NCI-H345 (cell line): ENCODE measurements around the gene SEPTIN12.
A peak's percentile ranks its signal among the peaks of the same experiment; 100 is the strongest.

Experiments
- DNase-seq: peaks from one replicate; lab custom pipeline; 2025; lab: John Stamatoyannopoulos, UW

Gene SEPTIN12

DNA sequence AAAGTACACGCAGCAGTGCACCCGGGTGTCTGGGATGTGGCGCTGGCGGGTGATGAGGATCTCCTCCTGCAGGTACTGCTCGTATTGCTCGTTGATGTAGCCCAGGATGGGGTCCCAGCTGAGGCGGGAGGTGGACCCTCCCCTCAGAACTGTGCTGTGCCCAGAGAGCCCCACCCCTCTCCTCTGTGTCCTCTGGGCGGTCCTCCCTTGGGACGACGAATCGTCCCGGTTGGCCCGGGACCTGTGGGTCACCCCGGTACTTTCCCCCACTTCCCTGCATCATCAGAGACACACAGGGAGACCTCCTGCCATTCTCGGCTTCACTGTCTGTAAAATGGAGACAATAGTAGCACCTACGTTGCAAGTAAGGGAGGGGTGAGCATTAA lies 4.2 kb downstream of the SEPTIN12 start:
- DNase-seq, result no peak

DNA sequence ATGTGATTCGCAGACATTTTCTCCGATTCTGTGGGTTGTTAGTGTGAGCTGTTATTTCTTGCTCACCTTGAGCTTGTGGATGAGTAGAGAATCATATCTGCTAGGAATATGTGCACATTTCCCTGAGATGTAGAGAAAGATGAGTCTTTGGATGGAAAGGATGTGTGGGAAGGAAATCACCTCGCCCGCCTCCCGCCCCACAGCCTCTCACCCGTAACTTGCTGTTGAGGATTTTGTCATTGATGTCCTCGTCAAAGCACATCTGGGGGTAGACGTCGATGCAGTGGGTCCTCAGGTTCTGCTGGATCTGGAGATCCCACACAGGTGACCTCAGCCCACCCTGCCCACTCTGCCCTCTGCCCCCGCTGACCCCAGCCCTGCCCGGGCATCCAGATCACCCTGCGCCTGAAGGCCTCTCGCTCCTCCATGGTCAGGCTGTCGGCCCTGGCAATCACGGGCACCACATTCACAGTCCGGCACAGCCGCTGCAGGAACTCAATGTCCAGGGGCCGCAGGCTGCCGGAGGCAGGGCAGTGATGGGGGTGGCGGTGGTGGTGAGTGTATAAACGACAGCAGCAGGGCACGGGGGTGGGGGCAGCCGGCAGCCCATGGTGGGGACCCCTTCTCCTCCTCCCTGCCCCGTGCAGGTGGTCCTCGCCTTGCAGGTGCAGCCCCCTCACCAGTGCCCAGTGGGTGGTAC lies 4.7 kb downstream of the SEPTIN12 start:
- no peak for DNase-seq

DNA sequence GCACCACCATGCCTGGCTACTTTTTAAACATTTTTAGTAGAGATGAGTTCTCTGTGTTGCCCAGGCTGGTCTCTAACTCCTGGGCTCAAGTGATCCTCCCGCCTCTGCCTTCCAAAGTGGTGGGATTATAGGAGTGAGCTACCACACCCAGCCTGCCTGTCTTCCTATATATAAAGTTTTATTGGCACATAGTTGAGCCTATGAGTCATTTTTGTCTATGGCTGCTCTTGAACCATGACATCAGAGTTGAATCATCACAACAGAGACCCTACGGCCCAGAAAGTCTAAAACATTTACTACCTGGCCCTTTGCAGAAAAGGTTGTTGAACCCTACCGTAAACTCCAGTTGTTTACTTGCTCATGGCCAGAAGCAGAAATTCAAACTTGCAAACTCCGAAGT lies 7.9 kb downstream of the SEPTIN12 start:
- DNase-seq, result no peak

DNA sequence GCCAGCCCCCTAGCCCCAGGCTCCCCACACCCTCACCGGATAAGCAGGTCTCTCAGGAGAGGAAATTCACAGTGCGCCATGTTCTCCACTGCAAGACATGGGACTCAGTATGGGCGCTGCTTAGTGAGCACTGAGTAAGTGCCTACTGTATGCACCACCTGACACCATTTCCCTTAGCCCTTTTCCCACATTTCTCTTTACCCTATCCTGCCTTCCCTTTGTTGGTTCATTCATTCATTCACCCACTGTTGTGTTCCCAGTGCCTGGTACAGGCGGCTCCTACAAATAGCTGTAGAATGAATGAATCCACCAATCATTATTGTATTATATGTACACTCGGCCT lies 10.1 kb downstream of the SEPTIN12 start:
- no peak for DNase-seq

DNA sequence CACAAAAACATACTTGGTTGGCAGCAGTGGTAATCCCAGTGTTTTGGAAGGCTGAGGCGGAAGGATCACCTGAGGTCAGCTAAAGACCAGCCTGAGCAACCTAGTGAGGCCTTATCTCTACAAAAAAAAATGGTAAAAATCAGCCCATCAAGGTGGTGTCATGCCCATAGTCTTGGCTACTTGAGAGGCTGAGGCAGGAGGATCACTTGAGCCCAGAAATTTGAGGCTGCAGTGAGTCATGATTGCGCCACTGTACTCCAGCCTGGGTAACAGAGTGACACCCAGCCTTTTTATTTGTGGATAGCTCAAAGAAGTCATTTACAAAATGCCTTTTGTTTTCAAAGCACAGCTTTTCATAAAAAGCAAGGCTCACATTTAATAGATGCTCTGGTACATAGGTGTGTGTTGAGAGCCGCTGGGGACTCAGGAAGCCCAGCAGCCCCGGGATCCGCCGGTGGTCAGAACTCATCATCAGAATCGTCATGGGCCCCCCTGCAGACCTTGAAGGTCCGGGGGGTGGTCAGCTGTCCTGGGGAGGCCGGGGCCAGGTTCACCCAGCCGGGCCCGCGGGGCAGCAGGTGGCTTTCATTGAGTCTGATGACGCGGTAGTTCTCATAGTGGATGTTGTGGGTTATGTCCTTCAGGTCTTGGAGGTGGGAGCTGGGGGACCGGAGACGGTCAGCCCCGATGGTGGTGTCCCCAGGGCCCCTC lies 10.7 kb downstream of the SEPTIN12 start:
- DNase-seq, result no peak

DNA sequence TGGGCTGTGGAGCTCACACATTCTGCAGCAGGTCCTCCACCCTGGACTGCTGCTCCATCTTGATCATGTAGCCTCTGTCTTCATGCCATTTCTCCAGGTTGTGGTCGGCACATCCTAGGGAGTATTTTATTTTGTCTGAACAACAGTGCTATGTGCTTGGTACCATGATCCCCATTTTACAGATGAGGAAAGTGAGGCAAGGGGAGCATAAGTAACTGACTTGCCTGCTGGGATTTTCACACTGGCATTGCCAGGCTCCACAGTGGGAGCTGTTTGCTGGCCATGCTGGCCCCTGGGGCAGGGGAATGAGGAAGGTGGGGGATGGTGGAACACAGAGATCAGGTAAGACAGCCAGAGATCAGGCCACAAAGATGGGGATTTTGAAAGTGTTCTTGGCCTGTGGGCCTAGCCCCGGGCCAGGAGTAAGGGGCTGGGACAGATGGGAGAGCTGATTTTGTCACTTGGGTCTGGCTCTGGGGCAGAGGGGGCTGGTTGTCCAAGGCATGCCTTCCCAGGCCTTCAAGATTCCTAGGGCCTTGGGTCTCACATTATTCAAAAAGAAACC lies 11.9 kb downstream of the SEPTIN12 start:
- DNase-seq, result no peak

DNA sequence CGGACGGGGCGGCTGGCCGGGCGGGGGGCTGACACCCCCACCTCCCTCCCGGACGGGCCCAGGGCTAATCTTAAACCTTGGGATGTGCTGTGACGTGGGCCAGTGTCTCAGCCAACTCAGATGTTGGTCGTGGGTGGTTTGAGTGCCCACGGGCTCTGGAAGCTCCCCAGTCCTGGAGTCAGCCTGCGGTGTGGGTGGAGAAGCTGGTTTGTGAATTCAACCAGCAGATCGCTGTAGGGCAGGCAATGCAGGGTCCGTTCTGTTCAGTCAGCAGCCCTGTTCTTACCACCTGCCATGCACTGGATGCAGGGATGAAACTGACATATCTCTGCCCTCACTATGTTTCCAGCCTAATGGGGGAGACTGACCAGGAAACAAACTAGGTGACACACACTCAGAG lies 13.1 kb downstream of the SEPTIN12 start:
- DNase-seq, result no peak

DNA sequence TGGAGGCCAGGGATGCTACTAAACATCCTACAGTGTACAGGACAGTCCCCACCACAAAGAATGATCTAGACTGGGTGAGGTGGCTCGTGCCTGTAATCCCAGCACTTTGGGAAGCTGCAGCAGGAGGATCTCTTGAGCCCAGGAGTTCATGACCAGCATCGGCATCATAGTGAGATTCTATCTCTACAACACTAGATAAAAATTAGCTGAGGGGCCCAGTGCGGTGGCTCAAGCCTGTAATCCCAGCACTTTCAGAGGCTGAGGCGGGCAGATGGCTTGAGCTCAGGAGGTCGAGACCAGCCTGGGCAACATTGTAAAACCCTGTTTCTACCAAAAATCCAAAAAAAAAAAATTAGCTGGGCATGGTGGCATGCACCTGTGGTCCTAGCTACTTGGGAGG lies 15.8 kb downstream of the SEPTIN12 start:
- DNase-seq, result no peak

DNA sequence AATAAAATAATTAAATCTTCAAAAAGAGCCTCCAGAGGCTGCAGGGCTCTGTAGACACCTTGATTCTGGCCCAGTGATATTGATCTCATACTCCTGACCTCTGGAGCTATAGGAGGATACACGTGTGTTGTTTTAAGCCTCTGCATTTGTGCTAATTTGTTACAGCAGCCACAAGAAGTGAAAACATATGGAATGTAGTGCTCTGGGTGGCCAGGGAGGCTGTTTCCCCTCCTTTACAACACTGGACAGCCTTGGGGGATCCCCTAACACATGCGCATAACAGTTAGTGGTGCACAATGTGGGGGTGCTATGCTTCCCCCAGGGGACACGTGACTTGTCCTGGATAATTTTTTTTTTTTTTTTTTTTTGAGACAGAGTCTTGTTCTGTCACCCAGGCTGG lies 16.5 kb downstream of the SEPTIN12 start:
- DNase-seq, result no peak

DNA sequence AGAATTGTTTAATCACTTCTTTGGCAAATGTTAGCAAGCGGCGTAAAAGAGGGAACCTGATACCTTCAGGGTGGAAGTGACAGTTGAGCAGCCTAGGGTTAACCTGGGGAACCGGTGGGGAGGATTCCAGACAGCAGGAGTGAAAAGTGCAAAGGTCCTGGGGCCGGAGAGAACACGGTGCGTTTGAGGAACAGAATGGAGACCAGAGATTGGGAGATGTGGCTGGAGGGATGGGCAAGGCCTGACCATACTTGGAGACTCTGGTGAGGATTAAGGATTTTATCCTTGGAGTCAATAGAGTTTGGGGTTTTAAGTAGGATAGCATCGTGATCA lies 18.9 kb downstream of the SEPTIN12 start:
- no peak for DNase-seq

DNA sequence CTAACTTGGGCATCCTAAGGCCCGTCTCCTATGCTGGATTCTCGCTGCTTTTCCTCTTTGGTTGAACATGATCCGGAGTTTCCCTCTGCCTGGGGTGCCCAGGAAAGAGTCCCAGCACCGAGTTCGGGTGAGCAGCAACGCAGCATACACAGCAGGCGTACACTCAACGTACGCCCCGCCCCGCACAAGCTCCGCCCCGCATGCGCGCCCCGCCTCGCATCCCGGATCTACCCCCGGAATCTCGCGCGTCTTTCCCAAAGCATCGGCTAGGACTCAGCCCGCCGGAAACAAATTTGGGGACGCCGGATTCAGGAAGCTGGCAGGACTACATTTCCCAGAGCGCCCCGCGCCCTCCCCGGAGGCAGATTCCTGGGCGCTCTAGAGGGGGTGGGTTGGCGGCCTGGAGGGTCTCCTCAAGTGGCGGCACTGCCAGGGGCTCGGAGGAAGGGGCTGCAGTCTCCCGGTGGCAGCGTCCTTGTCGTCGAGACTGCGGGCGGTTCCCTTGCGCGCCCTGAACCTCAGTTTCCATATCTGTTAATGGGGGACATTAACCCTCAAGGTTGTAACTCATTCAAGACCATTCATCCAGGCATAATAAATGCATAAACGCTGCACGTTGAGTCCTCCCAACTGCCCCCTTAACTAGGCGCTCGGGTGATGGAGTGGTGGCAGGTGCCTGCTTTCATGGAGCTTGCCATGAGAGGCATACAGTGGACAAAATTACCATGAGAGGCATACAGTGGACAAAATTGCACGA lies 19.4 kb downstream of the SEPTIN12 start:
- DNase-seq, result peak; percentile 98

DNA sequence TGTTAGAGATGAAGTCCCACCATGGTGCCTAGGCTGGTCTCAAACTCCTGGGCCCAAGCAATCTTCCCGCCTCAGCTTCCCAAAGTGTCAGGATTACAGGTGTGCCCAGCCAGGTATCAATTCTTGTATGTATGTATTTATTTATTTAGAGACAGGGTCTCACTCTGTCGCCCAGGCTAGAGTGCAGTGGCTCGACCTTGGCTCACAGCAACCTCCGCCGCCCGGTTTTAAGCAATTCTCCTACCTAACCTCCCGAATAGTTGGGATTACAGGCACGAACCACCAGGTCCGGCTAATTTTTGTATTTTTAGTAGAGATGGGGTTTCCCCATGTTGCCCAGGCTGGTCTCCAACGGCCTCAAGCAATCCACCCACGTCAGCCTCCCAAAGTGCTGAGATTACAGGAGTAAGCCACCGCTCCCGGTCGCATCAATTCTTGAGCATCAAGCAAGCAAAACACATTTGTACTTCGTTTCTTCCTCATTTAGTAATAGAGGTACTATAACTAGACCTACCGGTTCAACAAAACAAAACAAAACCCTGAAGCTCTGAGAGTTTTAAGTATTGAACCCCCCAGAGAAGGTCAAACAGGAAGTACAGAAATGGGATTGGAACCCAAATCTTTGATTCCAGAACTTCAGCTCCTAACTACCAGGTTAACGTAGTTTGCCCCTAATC lies 20.1 kb downstream of the SEPTIN12 start:
- DNase-seq, result peak; percentile 36

DNA sequence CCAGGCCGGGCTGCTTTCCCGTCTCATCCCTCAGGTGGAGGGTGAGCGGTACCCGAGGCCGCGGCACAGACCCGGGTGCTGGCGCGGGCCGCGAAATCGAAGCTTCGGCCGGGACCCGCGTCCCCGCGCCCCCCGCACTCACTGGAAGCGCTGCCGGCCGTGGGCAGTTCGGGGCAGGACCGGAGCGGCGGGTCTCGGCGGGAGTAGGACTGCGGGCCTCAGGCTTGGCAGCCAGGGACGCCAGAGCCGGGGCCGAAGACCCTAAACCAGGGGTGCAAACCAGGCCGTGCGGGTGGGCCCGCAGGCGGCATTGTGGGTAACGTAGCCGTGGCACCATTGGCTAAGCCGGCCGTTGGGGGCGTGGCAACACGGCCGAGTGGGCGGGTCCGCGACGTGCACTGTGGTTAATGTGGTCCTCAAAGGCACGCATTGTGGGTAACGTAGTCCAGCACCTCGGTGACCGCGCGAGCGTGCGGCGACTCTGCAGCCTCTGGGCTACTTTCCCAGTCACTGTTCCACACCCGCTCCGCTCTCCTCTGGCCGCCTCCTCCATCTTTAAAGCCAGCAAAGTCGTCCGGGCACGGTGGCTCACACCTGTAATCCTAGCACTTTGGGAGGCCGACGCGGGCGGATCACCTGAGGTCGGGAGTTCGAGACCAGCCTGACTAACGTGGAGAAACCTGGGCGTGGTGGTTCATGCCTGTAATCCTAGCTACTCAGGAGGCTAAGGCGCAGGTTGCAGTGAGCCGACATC lies 21.1 kb downstream of the SEPTIN12 start, which contains the start of gene ZNF500:
Gene ZNF500, minus strand, starts transcription at position 288 of the 754 bp plus-strand sequence. CDS start 1,184 bp downstream, outside the sequence.
- peak; percentile 98 for DNase-seq

DNA sequence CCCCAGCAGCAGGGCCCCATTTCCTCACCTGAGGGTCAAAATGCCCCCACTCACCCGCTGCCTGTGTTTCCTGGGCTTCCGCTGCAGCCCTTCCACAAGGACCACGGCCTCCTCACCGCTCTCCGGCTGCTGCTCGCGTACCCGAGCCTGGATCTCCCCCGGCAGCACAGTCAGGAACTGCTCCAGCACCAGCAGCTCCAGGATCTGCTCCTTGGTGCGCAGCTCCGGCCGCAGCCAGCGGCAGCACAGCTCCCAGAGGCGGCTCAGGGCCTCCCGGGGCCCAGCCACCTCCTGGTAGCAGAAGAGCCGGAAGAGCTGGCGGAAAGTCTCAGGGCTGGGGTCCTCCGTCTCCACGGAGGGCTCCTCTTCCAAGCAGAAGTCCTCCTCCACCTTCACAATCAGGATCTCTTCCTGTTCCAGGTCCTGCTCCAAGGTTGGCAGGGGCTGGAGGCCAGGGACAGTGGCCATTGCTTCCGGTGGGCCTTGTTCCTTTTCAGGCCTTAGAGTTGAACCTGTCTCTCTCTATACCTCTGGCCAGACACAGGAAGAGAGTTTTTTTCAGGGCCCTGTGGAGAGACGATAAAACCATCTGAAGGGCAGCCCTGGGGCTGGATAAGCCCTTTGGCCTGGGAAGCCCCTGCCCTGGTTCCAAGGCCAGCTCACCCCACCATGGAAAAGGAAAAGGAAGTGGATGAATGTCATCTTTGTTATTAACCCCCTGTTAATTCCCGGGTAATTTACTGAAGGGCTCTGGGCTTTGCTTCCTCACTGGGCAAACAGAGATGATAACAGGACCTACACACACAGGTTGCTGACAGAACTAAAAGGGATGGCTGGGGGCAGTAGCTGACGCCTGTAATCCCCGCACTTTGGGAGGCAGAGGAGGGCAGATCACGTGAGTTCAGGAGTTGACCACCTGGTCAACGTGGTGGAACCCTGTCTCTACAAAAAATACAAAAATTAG lies 22.4 kb downstream of the SEPTIN12 start:
- DNase-seq, result no peak

DNA sequence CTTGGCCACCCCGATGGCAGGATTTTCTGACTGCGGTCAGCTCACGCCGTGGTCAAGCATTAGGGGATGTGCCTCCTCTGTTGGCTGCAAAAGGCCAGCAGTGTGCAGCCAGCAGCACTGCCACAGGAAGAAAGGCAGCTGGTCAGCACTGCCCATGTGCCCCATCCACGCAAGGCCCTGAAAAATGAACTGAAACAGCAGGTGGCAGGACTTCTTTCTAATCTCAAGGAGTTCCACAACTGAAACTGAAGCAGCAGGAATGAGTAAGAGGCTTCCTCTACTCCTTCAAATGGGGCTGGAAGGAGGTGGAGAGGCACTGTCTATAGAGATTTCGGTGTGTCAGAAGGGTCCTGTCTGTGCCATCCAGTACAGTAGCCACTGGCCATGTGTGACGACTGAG lies 24.4 kb downstream of the SEPTIN12 start:
- DNase-seq, result no peak

DNA sequence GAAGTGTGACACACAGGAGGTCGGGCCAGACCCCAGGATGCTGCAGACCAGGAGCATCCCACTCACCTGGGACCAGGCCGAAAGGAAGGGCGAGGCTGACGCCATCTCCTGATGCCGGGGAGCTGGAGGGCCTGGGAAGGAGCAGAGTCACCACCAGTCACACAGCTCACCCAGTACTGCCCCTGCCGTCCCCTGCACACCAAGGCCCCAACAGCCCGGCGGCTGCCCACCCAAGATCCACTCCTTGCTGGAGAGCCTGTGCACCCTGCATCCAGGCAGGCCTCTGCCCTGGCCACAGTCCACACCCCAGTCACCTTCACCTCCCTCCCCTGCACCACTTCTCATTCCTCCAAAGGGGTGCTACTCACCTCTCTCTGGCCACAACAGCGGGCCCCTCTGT lies 25.9 kb downstream of the SEPTIN12 start:
- no peak for DNase-seq

DNA sequence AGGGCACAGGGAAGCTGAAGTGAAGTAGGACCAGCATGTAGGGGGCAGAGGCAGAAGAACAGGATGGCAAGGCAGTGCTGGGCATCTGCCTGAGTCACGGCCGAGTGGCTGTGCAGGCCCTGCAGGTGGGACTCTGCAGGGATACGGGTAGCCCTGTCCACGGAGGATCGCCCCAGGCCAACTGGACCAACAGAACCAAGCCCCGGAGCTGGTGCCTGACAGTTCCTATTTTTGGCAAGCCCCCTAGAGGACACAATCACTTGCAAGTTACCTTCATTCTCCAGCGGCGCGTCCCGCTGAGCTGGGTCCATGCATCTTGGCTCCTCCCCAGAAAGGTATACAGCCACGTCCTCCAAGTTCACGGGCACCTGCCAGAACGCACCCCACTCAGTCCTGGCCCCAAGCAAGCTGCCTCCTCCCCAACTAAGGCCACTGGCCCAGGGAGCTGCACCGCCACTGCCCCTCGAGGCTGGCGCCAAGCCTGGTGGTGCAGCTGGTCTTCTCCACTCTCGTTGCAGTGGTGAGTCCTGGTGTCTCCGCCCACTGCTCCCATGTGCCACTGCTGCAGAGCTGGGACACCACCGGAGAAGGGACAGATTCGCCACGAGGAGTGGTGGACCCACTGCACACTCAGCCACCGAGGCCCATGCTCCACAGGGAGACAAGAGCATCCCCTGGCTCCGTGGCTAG lies 27.8 kb downstream of the SEPTIN12 start:
- no peak for DNase-seq

DNA sequence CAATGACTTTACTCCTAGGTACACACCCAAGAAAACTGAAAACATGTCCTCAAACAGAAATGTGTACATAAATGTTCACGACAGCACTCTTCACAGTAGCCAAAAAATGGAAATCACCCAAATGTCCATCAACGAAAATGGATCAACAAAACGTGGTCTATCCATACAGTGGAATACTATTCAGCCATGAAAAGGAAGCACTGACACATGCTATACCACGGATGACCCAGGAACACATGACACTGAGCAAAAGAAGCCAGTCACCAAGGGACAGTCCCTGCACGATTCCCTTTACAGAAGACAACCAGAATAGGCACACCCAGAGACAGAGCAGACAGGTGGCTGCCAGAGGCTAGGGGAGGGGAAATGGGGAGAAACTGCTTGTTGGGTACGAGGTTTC lies 32.5 kb downstream of the SEPTIN12 start:
- DNase-seq, result no peak

DNA sequence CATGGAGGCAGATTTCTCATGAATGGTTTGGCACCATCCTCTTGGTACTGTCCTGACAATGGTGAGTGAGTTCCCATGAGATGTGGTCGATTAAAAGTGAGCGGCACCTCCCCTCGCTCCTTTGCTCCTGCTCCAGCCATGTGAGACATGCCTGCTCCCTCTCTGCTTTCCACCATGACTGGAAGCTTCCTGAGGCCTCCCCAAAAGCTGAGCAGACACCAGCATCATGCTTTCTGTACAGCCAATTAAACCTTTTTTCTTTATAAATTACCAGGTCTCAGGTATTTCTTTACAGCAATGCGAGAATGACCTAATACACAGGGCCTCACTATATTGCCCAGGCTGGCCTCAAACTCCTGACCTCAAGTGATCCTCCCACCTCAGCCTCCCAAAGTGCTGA lies 33.3 kb downstream of the SEPTIN12 start:
- DNase-seq, result no peak

DNA sequence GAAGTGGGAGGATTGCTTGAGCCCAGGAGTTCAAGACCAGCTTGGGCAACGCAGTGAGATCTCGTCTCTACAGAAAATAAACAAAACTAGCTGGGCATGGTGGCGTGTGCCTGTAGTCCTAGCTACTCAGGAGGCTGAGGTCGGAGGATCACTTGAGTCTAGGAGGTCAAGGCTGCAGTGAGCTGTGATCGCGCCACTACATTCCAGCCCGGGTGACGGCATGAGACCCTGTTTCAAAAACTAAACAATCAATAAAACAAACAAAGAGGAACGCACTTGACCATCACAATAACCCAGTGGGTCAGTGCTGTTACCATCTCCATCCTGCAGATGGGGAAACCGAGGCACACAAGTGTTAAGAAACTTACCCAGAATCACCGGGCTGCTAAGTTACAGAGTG lies 34.9 kb downstream of the SEPTIN12 start:
- DNase-seq, result no peak
